NCI-H1436 treated with DMSO at 0.1 percent for 48 hours (cell line): ENCODE data around the gene MLYCD.

ENCODE experiments used
- DNase-seq: peaks from one replicate; lab custom pipeline; 2025; lab: John Stamatoyannopoulos, UW

The MLYCD gene

DNA sequence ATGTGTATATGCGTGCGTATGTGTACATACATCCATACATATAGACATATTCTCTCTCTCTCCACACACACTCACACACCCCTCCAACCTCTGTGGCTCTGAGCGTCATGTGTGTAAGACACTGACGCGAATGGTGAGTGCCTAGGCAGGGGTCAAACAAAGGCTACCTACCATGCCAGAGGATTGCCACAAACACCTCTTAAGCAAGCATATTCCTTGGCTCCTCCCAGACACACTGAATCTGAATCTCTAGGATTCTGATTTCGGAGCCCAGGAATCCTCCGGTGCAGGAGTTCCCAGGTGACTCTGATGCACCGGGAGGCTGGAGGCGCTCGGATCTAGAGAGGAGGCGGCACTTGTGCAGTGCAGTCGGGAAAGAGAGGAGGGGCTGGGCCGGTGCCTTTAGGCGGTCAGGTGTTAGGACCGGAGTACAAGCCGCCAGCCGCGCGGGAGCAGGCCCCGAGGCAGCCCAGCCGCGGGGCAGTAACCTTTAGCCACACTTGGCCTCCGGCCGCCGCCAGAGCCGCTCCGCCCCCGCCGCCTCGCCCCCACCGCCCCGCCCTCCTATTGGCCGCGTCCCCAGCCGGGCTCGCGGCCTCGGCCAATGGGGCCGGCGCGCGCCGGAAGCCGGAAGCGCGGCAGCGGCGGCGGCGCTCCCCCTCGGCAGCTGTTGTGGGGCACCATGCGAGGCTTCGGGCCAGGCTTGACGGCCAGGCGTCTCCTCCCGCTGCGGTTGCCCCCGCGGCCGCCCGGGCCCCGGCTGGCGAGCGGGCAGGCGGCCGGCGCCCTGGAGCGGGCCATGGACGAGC, at the start of gene MLYCD:
MLYCD (plus strand) TSS at position 653 of the 809 bp plus-strand sequence; CDS start at position 683, 30 bp downstream.
- DNase-seq: no peak

- DNase-seq: no peak
Observed at GRCh38 chr16:83849421-83849820, 49.5 kb upstream of the MLYCD start.

DNA sequence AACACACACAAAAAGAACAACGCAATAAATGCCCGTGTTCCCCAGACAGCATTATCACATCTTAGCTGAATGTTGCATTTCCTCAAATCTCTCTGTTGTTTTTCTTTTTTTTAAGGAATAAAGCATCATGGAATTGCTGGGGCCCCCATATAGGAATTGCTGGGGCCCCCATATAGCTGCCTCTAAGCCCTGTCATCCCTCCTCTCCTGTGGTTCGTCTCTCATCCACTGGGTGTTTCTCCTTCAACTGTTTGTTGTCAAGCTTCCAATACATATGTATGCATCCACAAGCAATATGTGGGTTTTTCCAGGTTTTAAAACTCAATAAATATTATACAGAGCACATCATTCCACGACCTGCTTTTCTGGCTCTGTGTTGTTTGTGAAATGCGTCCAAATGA, 48.0 kb upstream of the MLYCD start:
- DNase-seq: no peak

GRCh38 chr16:83851473-83851872, 47.4 kb upstream of the MLYCD start:
- no peak for DNase-seq

DNA sequence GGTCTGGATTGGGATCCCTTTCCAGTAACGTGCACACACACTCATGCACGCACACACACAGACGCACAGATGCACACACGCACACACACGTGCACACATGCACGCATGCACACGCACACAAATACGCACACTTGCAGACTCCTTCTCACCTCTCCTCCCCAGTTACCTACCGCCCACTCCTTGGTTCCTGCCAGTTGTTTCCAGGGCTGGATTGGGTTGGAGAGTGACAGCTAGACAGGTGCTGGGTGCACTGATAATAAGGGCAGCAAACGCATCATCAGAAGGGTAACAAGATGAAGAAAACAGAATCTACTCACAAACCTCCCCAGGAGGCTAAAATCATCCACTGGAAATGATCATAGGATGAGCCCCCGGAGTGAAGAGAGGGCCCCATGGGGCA, 46.1 kb upstream of the MLYCD start:
- DNase-seq: no peak

DNA sequence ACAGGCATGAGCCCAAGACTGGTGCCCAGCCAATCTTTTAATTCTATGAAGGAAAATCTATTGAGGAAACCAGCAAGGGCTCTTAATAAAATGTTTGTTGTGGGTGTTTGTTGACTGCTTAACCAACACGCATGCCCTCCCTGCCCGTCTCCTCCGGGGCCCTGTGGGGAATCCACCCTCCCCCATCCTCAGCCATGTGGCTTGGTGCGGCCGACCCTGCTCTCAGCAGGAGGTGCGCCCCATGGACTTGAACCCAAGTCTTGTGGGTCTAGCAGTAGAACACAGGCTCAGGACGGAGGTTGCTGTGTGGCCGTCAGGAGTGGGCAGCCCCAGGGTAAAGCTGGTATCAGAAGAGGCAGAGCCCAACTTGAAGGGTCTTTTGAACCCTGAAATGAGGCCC, 45.1 kb upstream of the MLYCD start:
- DNase-seq: no peak

GRCh38 chr16:83854420-83854819, 44.5 kb upstream of the MLYCD start:
- no peak for DNase-seq

- no peak for DNase-seq
Observed at GRCh38 chr16:83856792-83857191, 42.1 kb upstream of the MLYCD start.

DNA sequence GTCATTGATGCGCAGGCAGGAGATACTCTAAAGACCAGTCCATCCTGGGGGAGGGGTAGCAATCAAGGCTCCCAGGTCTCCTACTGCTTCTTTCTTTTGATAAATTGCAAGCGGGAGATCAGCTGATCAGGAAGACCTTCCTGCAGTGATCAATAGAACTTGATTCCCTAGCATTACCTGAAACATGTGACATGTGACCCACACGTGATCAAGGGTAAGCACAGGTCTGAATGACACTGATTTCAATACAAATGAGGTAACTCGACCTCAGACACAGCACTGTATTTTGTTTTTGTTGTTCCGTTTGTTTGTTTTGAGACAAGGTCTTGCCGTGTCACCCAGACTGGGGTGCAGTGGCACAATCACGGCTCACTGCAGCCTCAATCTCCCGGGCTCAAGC, 39.6 kb upstream of the MLYCD start:
- no peak for DNase-seq

DNA sequence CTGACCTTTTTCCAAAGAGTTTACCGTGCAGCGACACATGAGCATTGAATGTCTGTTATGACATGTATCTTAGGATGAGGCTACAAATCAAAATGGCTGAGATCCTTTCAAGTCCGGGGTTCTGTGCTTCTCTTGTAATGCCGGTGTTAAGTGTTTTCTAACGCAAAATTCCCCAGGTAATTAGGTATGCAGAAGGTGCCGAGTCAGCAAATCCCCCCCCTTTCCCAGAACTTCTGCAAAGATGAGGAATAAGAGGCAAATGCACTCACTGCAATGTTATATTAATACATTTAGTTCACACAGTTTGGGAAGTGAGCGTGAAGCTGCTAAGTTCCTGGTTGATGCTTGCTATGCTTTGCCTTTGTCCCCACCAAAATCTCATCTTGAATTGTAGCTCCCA, 36.3 kb upstream of the MLYCD start:
- no peak for DNase-seq

DNA sequence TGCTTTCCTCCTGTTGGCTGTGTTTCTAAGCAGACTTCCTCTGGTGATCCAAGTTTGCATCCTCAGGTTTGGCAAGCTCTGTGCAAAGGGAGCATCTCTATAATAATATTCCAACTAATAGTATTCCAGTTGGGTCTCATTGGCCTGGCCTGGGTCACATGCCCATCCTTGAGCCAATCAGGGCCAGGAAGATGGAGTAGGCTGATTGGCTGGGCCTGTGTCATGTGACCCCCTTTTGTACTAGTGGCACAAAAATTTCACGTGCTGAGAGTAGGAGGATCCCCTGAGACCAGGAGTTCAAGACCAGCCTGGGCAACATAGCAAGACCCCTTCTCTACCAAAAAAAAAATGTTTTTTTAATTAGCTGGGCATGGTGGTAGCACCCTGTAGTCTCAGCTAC, 35.2 kb upstream of the MLYCD start:
- DNase-seq: no peak

GRCh38 chr16:83870830-83871229, 28.1 kb upstream of the MLYCD start:
- no peak for DNase-seq

DNA sequence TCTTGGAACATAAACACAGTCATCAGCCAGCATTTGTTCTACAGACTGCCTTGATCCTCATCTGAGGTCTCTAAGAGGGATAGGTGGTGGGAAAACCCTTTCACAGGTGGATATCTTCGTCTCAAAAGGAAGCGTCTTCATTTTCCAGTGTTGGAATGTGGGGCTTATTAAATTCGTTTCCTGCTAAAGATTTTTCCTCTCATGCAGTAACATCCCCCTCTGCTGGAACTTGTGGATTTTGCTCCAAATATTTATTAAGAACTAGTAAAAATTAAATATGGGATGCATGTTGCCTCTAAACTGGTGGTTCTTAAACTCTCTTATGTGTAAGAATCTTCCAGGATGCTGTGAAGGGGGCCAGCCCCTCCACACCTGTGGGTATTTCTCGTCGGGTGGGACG, 20.1 kb upstream of the MLYCD start:
- DNase-seq: no peak

DNA sequence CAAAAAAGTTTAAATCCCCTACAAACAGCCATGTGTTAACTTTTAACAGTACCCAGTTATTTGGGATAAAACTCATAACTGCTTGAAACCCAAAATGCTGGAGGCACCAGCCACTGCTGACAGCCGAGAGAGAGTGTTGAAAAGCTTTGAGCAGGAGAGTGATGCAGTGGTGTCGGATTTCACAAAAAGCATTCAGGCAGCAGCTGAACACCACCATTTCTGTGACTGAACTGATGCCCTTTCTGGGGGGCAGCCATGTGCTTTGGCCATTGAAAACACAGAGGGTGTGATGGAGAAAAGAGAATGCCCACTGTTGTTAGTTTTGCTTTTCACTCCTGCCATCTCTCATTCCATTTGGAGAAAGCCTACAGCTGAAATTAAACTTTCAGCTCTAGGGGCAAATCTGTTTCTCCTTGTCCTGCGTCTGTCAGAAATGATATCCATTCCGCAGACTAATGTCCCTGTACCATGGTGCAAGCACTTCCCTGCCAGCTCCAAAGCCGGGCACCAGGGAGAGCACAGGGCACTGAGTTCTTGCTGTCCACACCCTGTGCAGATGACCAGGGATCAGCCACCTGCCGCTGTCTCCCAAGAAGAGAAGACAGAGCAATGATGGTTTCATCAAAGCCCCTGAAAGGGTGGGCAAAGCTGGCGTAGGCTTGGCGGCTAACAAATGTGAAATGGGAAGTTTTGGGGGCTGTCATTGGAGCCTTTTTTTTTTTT, 16.6 kb upstream of the MLYCD start:
- no peak for DNase-seq

DNA sequence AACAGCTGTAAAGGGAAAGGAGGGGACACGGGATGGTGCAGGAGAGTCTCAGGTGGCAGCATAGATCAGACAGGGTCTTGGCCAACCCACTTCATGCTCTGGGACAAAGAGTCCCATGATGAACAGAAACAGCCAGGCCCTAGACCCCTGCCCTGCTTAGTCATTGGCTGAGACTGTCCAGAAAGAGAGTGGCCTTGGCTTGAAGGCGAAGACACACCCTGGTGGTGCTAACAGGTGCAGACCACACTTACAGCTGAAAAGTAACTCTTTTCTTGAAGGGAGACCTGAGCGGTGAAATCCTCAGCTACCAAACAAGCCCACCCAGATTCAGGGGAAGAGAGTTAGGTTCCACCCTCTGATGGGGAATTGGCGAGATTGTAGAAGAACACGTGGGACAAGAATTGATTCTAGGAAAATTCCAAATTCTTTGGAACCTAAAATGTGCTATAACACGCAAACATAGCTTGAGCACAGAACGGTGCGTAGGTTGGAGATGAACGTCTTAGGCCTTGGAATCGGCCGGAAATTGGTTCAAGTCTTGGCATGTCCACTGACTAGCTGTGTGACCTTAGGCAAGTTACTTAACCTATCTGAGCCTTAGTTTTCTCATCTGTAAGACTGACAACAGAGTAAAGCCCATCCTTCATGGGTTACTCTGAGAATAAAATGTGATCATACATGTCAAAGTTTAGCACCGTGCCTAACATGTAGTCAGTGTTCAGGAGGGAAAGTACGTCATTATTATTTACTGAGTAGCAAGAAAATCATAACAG, 12.5 kb upstream of the MLYCD start:
- no peak for DNase-seq

DNA sequence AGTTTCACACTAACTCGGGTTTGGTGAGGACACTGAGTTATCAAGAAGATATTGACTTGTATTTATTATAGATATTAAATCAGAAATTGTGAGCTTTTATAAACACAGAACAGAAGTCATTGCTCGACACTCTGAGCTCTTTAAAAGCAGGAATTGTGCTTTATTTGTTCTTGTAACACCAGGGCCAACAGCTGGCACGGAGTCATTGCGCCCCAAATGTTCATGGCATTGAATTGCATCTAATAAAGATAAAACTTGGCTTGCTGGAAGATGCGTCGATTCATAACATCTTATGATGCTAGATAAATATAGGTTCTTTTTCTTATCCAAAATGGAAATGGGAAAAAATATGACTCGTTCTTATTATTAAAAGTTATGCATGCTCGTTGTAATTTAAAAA, 11.8 kb upstream of the MLYCD start:
- DNase-seq: no peak

DNA sequence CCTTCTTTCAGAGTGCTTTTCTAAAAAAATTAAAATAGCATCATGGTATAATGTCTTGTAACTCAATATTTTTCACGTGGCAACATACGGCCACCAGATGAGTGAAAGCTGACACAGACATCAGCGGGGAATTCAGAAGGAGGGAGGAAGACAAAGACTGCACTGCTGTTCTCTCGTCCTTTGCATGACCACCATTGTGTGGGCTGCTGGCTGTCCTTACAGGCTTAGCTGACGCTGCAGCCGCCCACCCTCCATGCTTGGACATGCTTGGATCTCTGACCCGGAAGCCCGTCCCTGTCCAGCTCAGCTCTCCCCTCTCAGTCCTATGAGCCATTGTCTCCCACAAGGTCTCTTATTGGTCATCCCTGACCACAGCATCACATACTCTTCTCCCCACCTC, 11.4 kb upstream of the MLYCD start:
- DNase-seq: no peak

DNA sequence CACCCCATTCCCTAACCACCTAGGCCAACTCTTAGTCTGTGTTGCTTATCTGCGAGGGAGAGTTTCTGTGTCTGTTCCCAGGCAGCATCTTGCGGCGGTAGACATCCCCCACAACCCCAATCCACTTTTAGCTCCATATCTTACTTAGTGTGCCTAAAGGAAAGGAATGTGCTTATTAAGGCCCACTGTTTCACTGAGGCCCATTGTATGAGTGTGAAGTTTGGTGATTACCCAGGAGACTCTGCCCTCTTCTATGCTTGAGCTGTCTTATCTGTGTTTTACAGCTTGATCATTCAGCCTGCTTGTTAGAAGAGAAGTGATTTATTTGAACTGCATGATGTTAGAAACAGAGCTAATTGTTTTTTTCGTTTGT, 10.3 kb upstream of the MLYCD start:
- DNase-seq: no peak

GRCh38 chr16:83890359-83890758, 8.6 kb upstream of the MLYCD start:
- no peak for DNase-seq

DNA sequence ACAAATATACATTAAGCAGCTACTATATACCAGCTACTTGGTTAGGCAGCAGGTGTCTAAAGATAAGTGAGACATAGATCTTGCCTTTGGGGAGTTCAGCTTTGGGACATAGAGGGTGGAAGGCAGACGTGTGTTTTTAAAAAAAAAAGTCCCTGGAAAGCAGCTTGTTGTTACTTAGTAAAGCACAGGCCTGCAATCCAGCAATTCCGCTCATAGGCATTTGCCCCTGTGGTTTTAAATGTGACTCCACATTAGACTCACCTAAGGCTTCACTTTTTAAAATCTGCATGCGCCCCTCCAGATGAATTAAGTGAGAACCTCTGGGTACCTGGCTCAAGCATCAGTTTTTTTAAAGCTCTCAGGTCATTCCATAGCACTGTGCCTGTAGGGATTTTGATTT, 7.2 kb upstream of the MLYCD start:
- no peak for DNase-seq

DNA sequence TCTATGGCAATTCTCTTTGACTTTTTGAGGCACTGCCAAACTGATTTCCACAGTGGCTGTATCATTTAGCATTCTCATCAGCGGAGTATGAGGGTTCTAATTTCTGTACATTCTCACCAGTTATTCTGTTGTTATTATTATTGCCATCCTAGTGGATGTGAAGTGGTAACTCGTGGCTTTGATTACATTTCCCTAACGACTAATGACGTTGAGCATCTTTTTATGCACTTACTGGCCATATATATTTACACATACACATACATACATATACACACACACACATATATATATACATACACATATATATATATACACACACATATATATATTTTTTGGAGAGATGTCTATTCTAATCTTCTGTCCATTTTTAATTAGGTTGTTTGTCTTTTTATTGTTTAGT, 3.7 kb upstream of the MLYCD start:
- no peak for DNase-seq

- DNase-seq: no peak
Observed at GRCh38 chr16:83895942-83896341, 3.0 kb upstream of the MLYCD start.
